Ovary (tissue), 9 donors: ENCODE results near the gene AZU1. TPM values are rescaled to one million over a fixed set of nuclear protein-coding genes. Genes with fewer than 3 reads are reported as not detected.
"Not testable (repeated sequence)": the region's sequence is repeated elsewhere in the genome, so short reads cannot be mapped to it uniquely, and the experiment has no call there.

Source experiments
- DNase-seq, 5 donors: peaks; one replicate each; pipeline ENCODE4 v3.0.0-alpha.2; 2019 to 2020
- H3K27ac ChIP-seq, 2 donors: fragments of 200-600 bp; one replicate each; pipeline versions ENCODE4 v1.5.1 to v1.8.0; 2019 to 2022
- H3K27me3 ChIP-seq: fragments of 200-600 bp; one replicate; pipeline ENCODE4 v1.8.0; 2022
- H3K36me3 ChIP-seq: fragments of 200-600 bp; sonication (generic); one replicate; pipeline ENCODE4 v1.5.1; 2019
- H3K4me1 ChIP-seq: one replicate; pipeline ENCODE4 v1.8.1; 2013; ENCODE audit warnings: mild to moderate bottlenecking, moderate library complexity; ENCODE audit not compliant: insufficient read depth
- H3K4me3 ChIP-seq: fragments of 200-600 bp; sonication (generic); one replicate; pipeline ENCODE4 v1.5.1; 2017
- H3K9me3 ChIP-seq, 2 donors: fragments of 200-600 bp in 1 of 2; sonication (generic) in 1 of 2; one replicate each; pipeline versions ENCODE4 v1.5.1 to v1.8.1; 2013 to 2019; ENCODE audit warnings: mild to moderate bottlenecking in 1 of 2, moderate library complexity in 1 of 2
- CTCF ChIP-seq, 3 donors: fragments of 450-650 bp in 2 of 3; fragments of 200-600 bp in 1 of 3; IDR thresholded peaks; one replicate each; pipeline versions ENCODE4 v1.5.1 to v1.8.0; 2016 to 2022; ENCODE audit warnings: antibody characterized with exemption in 3 of 3, mild to moderate bottlenecking in 1 of 3
- EP300 ChIP-seq: sonication (generic); formaldehyde crosslinking; IDR thresholded peaks from one replicate; pipeline ENCODE4 v1.6.1; 2017; ENCODE audit warnings: antibody characterized with exemption
- POLR2A ChIP-seq: fragments of 450-650 bp; IDR thresholded peaks from one replicate; pipeline ENCODE4 v1.6.1; 2017; ENCODE audit warnings: antibody characterized with exemption, mild to moderate bottlenecking, moderate library complexity
- WGBS, 3 donors: extraction: QIAGEN DNeasy Blood & Tissue Kit in 1 of 3; methylation state at CpG; one replicate each; pipeline versions ENCODE4 v1.1.5 to v1.1.7; 2013 to 2017; 5-methylcytosine and 5-hydroxymethylcytosine counted together
- intact Hi-C, 4 donors: fragments of 100-400 bp; cut with DNase I; formaldehyde crosslinking; loops; one replicate each; pipeline versions ENCODE4 v1.11.0 to v1.15.1; 2022 to 2023
- polyA plus RNA-seq, 2 donors: library from polyadenylated mRNA; stranded (reverse); fragments of 200-250 nt in 1 of 2; fragments of 350-450 nt in 1 of 2; fragmentation: Illumina TruSeq in 1 of 2; extraction: RNeasy Lipid Tissue Mini Kit (QIAGEN cat#74804) in 1 of 2; gene quantifications; one replicate each; pipeline ENCODE4 v1.2.3, GENCODE V29; 2013 to 2014
- total RNA-seq, 7 donors: library from RNA; depleted of rRNA in 2 of 7; stranded (reverse); fragments of >200 nt in 2 of 7; fragmentation: NEBNext Ultra II Directional in 3 of 7; extraction: Animal tissue kit (Norgen Biotek cat#: 25700) in 3 of 7; gene quantifications; one replicate each; pipeline versions ENCODE4 v1.1.0 to v1.2.4, GENCODE V29; 2016 to 2023
- donor health status: DM: no; HTN: no; CAD: no; lungs with moderate emphysema.
- donor health status: DM: no; HTN: no; CAD: no.
- donor health status: Bipolar disorder and iron deficiency.
- donor health status: DM: yes; HTN: yes; CAD: no.
- donor health status: DM: no; HTN: no; CAD: no.
- donor health status: DM: yes; HTN: yes; CAD: no.

AZU1 gene
- total and polyA plus RNA-seq, 9 donors: 0.11 to 1.0 TPM; not detected in 7

DNA sequence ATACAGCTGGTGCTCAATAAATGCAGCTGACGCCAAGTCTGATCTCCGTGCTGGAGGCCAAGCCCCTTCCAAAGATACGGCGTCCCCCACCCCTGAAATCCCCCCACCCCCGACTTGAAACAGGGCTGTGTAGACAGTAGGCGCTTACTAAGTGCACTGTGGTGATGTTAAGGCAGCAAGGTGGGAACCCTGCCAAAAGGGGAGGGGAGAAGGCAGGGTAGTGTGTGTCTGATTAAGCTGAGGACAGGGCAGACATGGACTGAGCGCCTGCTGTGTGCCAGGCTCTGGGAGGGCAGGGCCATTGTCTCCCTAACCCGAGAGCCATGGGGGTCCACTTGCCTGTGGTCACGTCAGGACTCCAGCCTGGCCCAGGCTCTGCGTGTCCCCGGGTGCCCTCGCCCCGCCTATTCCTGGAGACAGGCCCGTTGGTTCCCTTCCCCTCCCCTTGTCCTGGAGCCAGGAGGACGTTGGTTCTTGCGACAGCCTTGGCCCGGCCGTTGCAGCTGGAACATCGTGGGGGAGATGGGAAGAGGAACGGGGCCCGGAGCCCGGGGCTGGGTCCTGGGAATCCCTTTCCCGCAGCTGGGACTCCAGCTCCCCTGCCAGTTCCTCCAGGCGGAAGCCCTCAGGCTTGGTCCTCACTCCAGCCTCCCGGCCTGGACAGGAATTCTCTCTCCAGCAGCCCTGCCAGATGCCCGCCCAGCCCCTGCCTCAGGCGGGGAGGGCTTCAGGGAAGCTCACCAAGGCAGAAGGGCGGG lies 22.8 kb downstream of the AZU1 start:
- H3K4me3 ChIP-seq: no peak overlapping the region
- H3K36me3 ChIP-seq: no peaks in the 10 kb centered on the region
- peak; percentile 91 to 96 (median 93) for DNase-seq
- peak overlapping the region; percentile 57 to 83 for H3K27ac ChIP-seq
- H3K4me1 ChIP-seq: peaks cover 5% of the 10 kb centered on the region
- WGBS, 3 donors: 11 to 15% (median 14%) methylated on average over 27 to 28 of the region's 28 CpGs
- H3K9me3 ChIP-seq: no peaks in the 10 kb centered on the region
- H3K27me3 ChIP-seq: peaks cover 5% of the 10 kb centered on the region
- intact Hi-C loops: loop anchor here in 2 of 4 donors (10.0 kb wide), 1 partner anchor 134 kb away; the partner anchor contains the start of gene WDR18 (in 2 of the 2)
- TF ChIP-seq EP300 (peak; percentile 88), POLR2A (no peak)

- no peak for DNase-seq
- intact Hi-C loops: loop anchor here in 2 of 4 donors (10.0 kb wide), 1 partner anchor 134 kb away; the partner anchor contains the start of gene WDR18 (in 2 of the 2)
- Histone ChIP-seq H3K9me3 (no peaks in the 10 kb centered on the region), H3K4me1 (peaks cover 5% of the 10 kb centered on the region), H3K27me3 (peaks cover 5% of the 10 kb centered on the region), H3K4me3 (no peak overlapping the region), H3K27ac (peak overlapping the region; percentile 57 to 83), H3K36me3 (no peaks in the 10 kb centered on the region)
- TF ChIP-seq POLR2A: no peak
- no peak for TF ChIP-seq EP300
- TF ChIP-seq CTCF (IDR thresholded peaks at IDR 0.05): no peak
- 22 to 35% (median 24%) methylated on average over 12 to 13 of the region's 13 CpGs for WGBS, 3 donors
These were observed 23.3 kb downstream of the AZU1 start for GRCh38 chr19:850979-851335.

- peak within 1 kb of the TSS in 1 of 2 donors; percentile 83 for H3K27ac ChIP-seq
- H3K4me1 ChIP-seq: peaks cover 5% of the 10 kb centered on the region
- no peaks in the 10 kb centered on the region for H3K27me3 ChIP-seq
- 59 to 75% (median 74%) methylated on average over 39 to 55 of the region's 55 CpGs for WGBS, 3 donors
- intact Hi-C loops: loop anchor here in 2 of 4 donors (10.0 kb wide), 1 partner anchor 132 kb away; the partner anchor contains the start of gene WDR18 (in 2 of the 2)
- TF ChIP-seq EP300: no peak
- no peak for TF ChIP-seq CTCF (IDR thresholded peaks at IDR 0.05)
- TF ChIP-seq POLR2A: no peak
- H3K9me3 ChIP-seq: no peaks in the 10 kb centered on the region
- no peak within 1 kb of the TSS for H3K4me3 ChIP-seq
- H3K36me3 ChIP-seq: no peaks in the 10 kb centered on the region
- DNase-seq: peak in 2 of 5 donors; percentile 28 to 37
These were observed 24.7 kb downstream of the AZU1 start, which contains the start of gene ELANE for GRCh38 chr19:852136-853013. Gene ELANE (plus strand): TSS chr19:852303. CDS start chr19:852329, 26 bp downstream.

GRCh38 chr19:853014-853585 lies 25.5 kb downstream of the AZU1 start:
- no peak for DNase-seq
- TF ChIP-seq POLR2A (no peak), EP300 (no peak), CTCF (IDR thresholded peaks at IDR 0.05) (no peak)
- Histone ChIP-seq H3K9me3 (no peaks in the 10 kb centered on the region), H3K36me3 (no peaks in the 10 kb centered on the region), H3K4me1 (peaks cover 2% of the 10 kb centered on the region), H3K27me3 (no peaks in the 10 kb centered on the region), H3K4me3 (no peak overlapping the region), H3K27ac (no peak overlapping the region)
- intact Hi-C loops: loop anchor here in 2 of 4 donors (10.0 kb wide), 1 partner anchor 132 kb away; the partner anchor contains the start of gene WDR18 (in 2 of the 2)
- WGBS, 3 donors: 13 to 26% (median 23%) methylated on average over 19 to 67 of the region's 67 CpGs

DNA sequence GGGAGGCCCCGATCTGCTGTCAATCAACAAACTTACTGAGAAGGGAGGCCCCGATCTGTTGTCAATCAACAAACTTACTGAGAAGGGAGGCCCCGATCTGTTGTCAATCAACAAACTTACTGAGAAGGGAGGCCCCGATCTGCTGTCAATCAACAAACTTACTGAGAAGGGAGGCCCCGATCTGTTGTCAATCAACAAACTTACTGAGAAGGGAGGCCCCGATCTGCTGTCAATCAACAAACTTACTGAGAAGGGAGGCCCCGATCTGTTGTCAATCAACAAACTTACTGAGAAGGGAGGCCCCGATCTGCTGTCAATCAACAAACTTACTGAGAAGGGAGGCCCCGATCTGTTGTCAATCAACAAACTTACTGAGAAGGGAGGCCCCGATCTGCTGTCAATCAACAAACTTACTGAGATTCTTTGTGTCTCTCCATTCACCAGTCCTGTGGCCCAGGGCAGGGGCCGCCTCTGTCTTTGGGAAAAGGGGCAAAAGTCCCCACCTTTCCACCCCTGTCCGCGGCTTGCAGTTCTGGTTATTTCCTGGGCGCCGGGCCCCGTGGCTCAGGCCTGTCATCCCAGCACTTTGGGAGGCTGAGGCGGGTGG lies 26.1 kb downstream of the AZU1 start:
- intact Hi-C loops: loop anchor here in 2 of 4 donors (10.0 kb wide), 1 partner anchor 131 kb away; the partner anchor contains the start of gene WDR18 (in 2 of the 2)
- not testable (repeated sequence) for H3K27me3 ChIP-seq

More for the DNA sequence above, 26.1 kb downstream of the AZU1 start:
- DNase-seq, H3K27ac ChIP-seq, H3K4me1 ChIP-seq, H3K36me3 ChIP-seq, H3K9me3 ChIP-seq, H3K4me3 ChIP-seq: not testable (repeated sequence)
- WGBS, 3 donors: 69 to 84% (median 80%) methylated on average over 9 to 12 of the region's 17 CpGs
